Keratinocyte (primary cell): ENCODE results near the gene MRPS12. TPM values are rescaled to one million over a fixed set of nuclear protein-coding genes. Genes with fewer than 3 reads are reported as not detected.
"Not testable (repeated sequence)": the region's sequence is repeated elsewhere in the genome, so short reads cannot be mapped to it uniquely, and the experiment has no call there.

Source experiments
- DNase-seq: peaks from one replicate; pipeline ENCODE4 v3.0.0-alpha.2; 2011; ENCODE audit warnings: low read depth, missing footprints, low spot score
- FAIRE-seq: peaks from 2 replicates; lab custom pipeline; 2011; peaks lifted over from hg19 to GRCh38; lab: Jason Lieb, UNC
- H2AFZ ChIP-seq: 2 replicates; pipeline ENCODE4 v1.6.0; 2012; ENCODE audit warnings: low read length, control low read depth, inconsistent platforms; ENCODE audit not compliant: control insufficient read depth
- H3K27ac ChIP-seq: 2 replicates; pipeline ENCODE4 v1.5.1; 2011; ENCODE audit warnings: low read length; ENCODE audit not compliant: control insufficient read depth, insufficient read depth
- H3K27me3 ChIP-seq: 3 replicates; pipeline ENCODE4 v1.6.0; 2011; ENCODE audit warnings: low read length; ENCODE audit not compliant: control insufficient read depth, insufficient read depth; ENCODE audit errors: extremely low read depth
- H3K36me3 ChIP-seq, 2 experiments: 2 replicates in 1 of 2; 3 replicates in 1 of 2; pipeline ENCODE4 v1.5.1; 2011; ENCODE audit warnings: low read length in 2 of 2, mild to moderate bottlenecking in 1 of 2; ENCODE audit not compliant: control insufficient read depth in 2 of 2, insufficient read depth in 2 of 2; ENCODE audit errors: extremely low read depth in 1 of 2
- H3K4me1 ChIP-seq: 3 replicates; pipeline ENCODE4 v1.5.1; 2011; ENCODE audit warnings: low read length; ENCODE audit not compliant: control insufficient read depth, insufficient read depth; ENCODE audit errors: extremely low read depth
- H3K4me2 ChIP-seq: 3 replicates; pipeline ENCODE4 v1.6.0; 2011; ENCODE audit warnings: low read depth, low read length; ENCODE audit not compliant: control insufficient read depth, insufficient read depth; ENCODE audit errors: extremely low read depth
- H3K4me3 ChIP-seq, 3 experiments: fragments of 200-600 bp in 1 of 3; sonication (generic) in 1 of 3; 2 replicates in 2 of 3; 3 replicates in 1 of 3; pipeline ENCODE4 v1.5.1; 2011 to 2016; ENCODE audit warnings: low read length in 3 of 3, mild to moderate bottlenecking in 3 of 3, control low read depth in 2 of 3, inconsistent platforms in 1 of 3, low read depth in 1 of 3, mixed read lengths in 1 of 3, mixed run types in 1 of 3, moderate library complexity in 1 of 3; ENCODE audit not compliant: control insufficient read depth in 2 of 3, insufficient read depth in 2 of 3; ENCODE audit errors: extremely low read depth in 1 of 3
- H3K79me2 ChIP-seq: 2 replicates; pipeline ENCODE4 v1.6.0; 2012; ENCODE audit warnings: low read length; ENCODE audit not compliant: control insufficient read depth, insufficient read depth
- H3K9ac ChIP-seq: 3 replicates; pipeline ENCODE4 v1.6.0; 2011; ENCODE audit warnings: low read length; ENCODE audit not compliant: control insufficient read depth, insufficient read depth; ENCODE audit errors: extremely low read depth
- H3K9me1 ChIP-seq: 3 replicates; pipeline ENCODE4 v1.6.0; 2011; ENCODE audit warnings: low read length; ENCODE audit not compliant: control insufficient read depth, insufficient read depth; ENCODE audit errors: extremely low read depth
- H3K9me3 ChIP-seq: 2 replicates; pipeline ENCODE4 v1.5.1; 2012; ENCODE audit warnings: low read depth, low read length; ENCODE audit not compliant: control insufficient read depth
- H4K20me1 ChIP-seq: 3 replicates; pipeline ENCODE4 v1.6.0; 2011; ENCODE audit warnings: low read length; ENCODE audit not compliant: control insufficient read depth, insufficient read depth; ENCODE audit errors: extremely low read depth
- EZH2 ChIP-seq: IDR thresholded peaks from one replicate; pipeline ENCODE4 v1.6.1; 2012; ENCODE audit warnings: inconsistent platforms, mild to moderate bottlenecking, low read length, moderate library complexity
- dilution Hi-C: fragments of 300-500 bp; cut with MboI; formaldehyde crosslinking; loops from one replicate; pipeline ENCODE4 v1.7.0; 2020; ENCODE audit warnings: low sequenced_read_pairs; ENCODE audit not compliant: extremely low pct_ligation_motif_present
- polyA plus RNA-seq, 5 experiments: library from polyadenylated mRNA; depleted of rRNA in 3 of 5; stranded (reverse) in 3 of 5; stranded (forward) in 1 of 5; unstranded in 1 of 5; fragments of >200 nt; gene quantifications; 1 replicate in 1 of 5; 2 replicates in 3 of 5; 3 replicates in 1 of 5; pipeline versions ENCODE4 v1.2.1 to v1.2.3, GENCODE V29; 2011 to 2012; ENCODE audit warnings: missing spikeins in 2 of 5, low read depth in 1 of 5, low replicate concordance in 1 of 5
- TF ChIP-seq, protein P1 (sequence below), 3 experiments: IDR thresholded peaks in 1 of 3; conservative IDR thresholded peaks in 1 of 3; optimal IDR thresholded peaks in 1 of 3; 2 replicates in 2 of 3; 3 replicates in 1 of 3; pipeline versions ENCODE3 to v1.5.1; 2011; ENCODE audit warnings: low read length in 3 of 3, mild to moderate bottlenecking in 3 of 3, moderate library complexity in 2 of 3, control low read depth in 1 of 3, inconsistent platforms in 1 of 3; ENCODE audit not compliant: insufficient read depth in 2 of 3; ENCODE audit errors: extremely low read depth in 1 of 3

The MRPS12 gene
- polyA plus RNA-seq, 1 donor (not counting 4 experiments of a cell fraction or from before 2014, with no cell fraction given) = 37.7 TPM

DNA sequence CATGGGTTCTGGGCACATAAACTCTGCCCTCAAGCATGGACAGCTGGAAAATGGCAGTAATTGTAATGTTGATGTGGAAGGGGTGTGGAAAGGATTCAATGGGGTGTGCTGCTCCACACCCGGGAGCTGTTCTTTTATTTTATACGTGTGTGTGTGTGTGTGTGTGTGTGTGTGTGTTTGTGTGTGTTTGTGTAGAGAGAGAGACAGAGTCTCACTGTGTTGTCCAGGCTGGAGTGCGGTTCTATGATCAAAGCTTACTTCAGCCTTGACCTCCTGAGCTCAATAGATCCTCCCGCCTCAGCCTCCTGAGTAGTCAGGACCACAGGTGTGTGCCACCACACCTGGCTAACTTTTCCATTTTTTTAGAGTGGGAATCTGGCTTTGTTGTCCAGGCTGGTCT is 2.8 kb downstream of the MRPS12 start:
- dilution Hi-C loops = no loop called here
- peaks cover 40% of the 10 kb centered on the region for H3K79me2 ChIP-seq
- FAIRE-seq = no peak
- peaks cover 5 to 8% of the 10 kb centered on the region in 2 experiments for H3K36me3 ChIP-seq
- no peak overlapping the region for H3K27ac ChIP-seq
- no peak overlapping the region for H3K4me3 ChIP-seq
- H3K9me1 ChIP-seq = no peaks in the 10 kb centered on the region
- no peak overlapping the region for H3K4me2 ChIP-seq
- no peaks in the 10 kb centered on the region for H4K20me1 ChIP-seq
- H2AFZ ChIP-seq = no peak overlapping the region
- no peak for DNase-seq
- H3K4me1 ChIP-seq = peaks cover 15% of the 10 kb centered on the region
- H3K27me3 ChIP-seq = no peaks in the 10 kb centered on the region
- TF ChIP-seq EZH2 = no peak
- TF ChIP-seq, protein P1, sequence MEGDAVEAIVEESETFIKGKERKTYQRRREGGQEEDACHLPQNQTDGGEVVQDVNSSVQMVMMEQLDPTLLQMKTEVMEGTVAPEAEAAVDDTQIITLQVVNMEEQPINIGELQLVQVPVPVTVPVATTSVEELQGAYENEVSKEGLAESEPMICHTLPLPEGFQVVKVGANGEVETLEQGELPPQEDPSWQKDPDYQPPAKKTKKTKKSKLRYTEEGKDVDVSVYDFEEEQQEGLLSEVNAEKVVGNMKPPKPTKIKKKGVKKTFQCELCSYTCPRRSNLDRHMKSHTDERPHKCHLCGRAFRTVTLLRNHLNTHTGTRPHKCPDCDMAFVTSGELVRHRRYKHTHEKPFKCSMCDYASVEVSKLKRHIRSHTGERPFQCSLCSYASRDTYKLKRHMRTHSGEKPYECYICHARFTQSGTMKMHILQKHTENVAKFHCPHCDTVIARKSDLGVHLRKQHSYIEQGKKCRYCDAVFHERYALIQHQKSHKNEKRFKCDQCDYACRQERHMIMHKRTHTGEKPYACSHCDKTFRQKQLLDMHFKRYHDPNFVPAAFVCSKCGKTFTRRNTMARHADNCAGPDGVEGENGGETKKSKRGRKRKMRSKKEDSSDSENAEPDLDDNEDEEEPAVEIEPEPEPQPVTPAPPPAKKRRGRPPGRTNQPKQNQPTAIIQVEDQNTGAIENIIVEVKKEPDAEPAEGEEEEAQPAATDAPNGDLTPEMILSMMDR (optimal IDR thresholded peaks at IDR 0.05 in 1 of 3, IDR thresholded peaks at IDR 0.05 in 1 of 3, conservative IDR thresholded peaks at IDR 0.05 in 1 of 3; ENCODE audit: extremely low read depth in 1 of 3, insufficient read depth in 2 of 3, low read length in 3 of 3) = no peak
- no peak overlapping the region for H3K9ac ChIP-seq
- H3K9me3 ChIP-seq = no peaks in the 10 kb centered on the region

DNA sequence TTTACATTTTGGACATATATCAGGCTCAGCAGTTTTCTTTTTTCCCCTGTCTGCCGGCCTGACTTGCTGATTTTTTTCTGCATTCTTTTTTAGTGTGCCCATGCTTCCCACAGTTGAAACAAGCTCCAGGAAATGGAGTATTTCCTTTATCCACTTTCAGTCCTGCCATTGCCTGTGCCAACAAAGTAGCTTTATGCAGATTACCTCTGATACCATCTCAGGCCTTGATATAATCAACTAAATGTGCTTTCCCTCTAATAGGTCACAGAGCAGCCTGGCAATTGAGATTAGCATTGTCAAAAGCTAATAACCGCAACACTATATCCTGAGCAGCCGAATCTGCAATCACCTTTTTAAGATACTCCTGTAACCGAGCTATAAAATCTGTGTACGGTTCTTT is 9.2 kb downstream of the MRPS12 start:
- H3K9me3 ChIP-seq = no peaks in the 10 kb centered on the region
- no peaks in the 10 kb centered on the region for H3K4me1 ChIP-seq
- no peak for FAIRE-seq
- no peaks in the 10 kb centered on the region for H4K20me1 ChIP-seq
- no peaks in the 10 kb centered on the region for H3K9me1 ChIP-seq
- H3K27ac ChIP-seq = no peak overlapping the region
- no peaks in the 10 kb centered on the region for H3K36me3 ChIP-seq
- H3K79me2 ChIP-seq = no peaks in the 10 kb centered on the region
- no peak for TF ChIP-seq EZH2
- TF ChIP-seq, protein P1 (optimal IDR thresholded peaks at IDR 0.05 in 1 of 3, IDR thresholded peaks at IDR 0.05 in 1 of 3, conservative IDR thresholded peaks at IDR 0.05 in 1 of 3; ENCODE audit: extremely low read depth in 1 of 3, insufficient read depth in 2 of 3, low read length in 3 of 3) = no peak
- H3K4me3 ChIP-seq = no peak overlapping the region
- H3K4me2 ChIP-seq = no peak overlapping the region
- no peak for DNase-seq
- no peak overlapping the region for H3K9ac ChIP-seq
- H2AFZ ChIP-seq = no peak overlapping the region
- dilution Hi-C loops = no loop called here
- no peaks in the 10 kb centered on the region for H3K27me3 ChIP-seq

DNA sequence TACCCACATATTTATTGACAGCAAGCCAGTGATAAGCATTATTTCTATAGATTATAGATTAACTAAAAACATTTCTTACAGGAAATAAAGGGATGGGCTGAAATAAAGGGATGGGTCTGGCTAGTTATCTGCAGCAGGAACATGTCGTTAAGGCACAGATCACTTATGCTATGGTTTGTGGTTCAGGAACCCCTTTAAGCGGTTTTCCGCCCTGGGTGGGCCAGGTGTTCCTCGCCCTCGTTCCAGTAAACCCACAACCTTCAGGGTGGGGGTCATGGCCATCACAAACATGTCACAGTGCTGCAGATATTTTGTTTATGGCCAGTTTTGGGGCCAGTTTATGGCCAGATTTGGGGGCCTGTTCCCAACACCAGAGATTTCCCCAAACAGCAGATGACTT is 10.7 kb downstream of the MRPS12 start:
- H3K4me2 ChIP-seq, H3K27ac ChIP-seq, H3K9me3 ChIP-seq, H3K9me1 ChIP-seq, H3K4me3 ChIP-seq, H2AFZ ChIP-seq, FAIRE-seq, H3K36me3 ChIP-seq, DNase-seq, H3K79me2 ChIP-seq, H3K27me3 ChIP-seq, H3K4me1 ChIP-seq, H3K9ac ChIP-seq, H4K20me1 ChIP-seq, dilution Hi-C loops: not testable (repeated sequence)
